B cell (primary cell): ENCODE data around the gene DOCK1. TPM values are rescaled to one million over a fixed set of nuclear protein-coding genes. Genes with fewer than 3 reads are reported as not detected.

Source experiments
- ATAC-seq: fragments of 200-7000 bp; cut with Tn5 transposase; one replicate; pipeline ENCODE4 v1.10.0; 2021; ENCODE audit warnings: low read depth, mild to moderate bottlenecking, moderate number of reproducible peaks, moderate library complexity
- CTCF ChIA-PET: fragments of 350-600 bp; sonication (Branson Sonifier 250); formaldehyde crosslinking; loops from one replicate; lab custom pipeline; 2021; ENCODE audit warnings: antibody characterized with exemption, inconsistent platforms; lab: Charles Lee
- POLR2A ChIA-PET: fragments of 350-600 bp; sonication (Branson Sonifier 250); formaldehyde crosslinking; loops from one replicate; lab custom pipeline; 2021; ENCODE audit warnings: antibody characterized with exemption; lab: Charles Lee
- DNase-seq: peaks from one replicate; pipeline ENCODE4 v3.0.0; 2013
- H2AFZ ChIP-seq: 2 replicates; pipeline ENCODE4 v1.6.1; 2012; ENCODE audit warnings: mild to moderate bottlenecking, low read depth, low read length; ENCODE audit not compliant: insufficient read depth, poor library complexity, severe bottlenecking
- H3K27ac ChIP-seq, 2 donors: 1 replicate in 1 of 2; 2 replicates in 1 of 2; pipeline ENCODE4 v1.5.1; 2012 to 2013; ENCODE audit warnings: low read length in 2 of 2, mild to moderate bottlenecking in 2 of 2, moderate library complexity in 1 of 2
- H3K27me3 ChIP-seq, 4 experiments: fragments of 200-600 bp in 1 of 4; sonication (generic) in 1 of 4; replicated peaks in 1 of 4; 1 replicate in 2 of 4; 2 replicates in 2 of 4; pipeline versions ENCODE4 v1.6.1 to v1.7.0; 2013 to 2016; ENCODE audit warnings: low read length in 3 of 4, mild to moderate bottlenecking in 2 of 4, mixed read lengths in 1 of 4, moderate library complexity in 1 of 4; ENCODE audit not compliant: insufficient read depth in 4 of 4, control insufficient read depth in 3 of 4; ENCODE audit errors: control extremely low read depth in 1 of 4
- H3K36me3 ChIP-seq, 2 experiments: replicated peaks in 1 of 2; 1 replicate in 1 of 2; 2 replicates in 1 of 2; pipeline versions ENCODE4 v1.6.1 to v1.7.1; 2013; ENCODE audit warnings: low read length in 1 of 2; ENCODE audit not compliant: insufficient read depth in 2 of 2, control insufficient read depth in 1 of 2; ENCODE audit errors: control extremely low read depth in 1 of 2, extremely low read depth in 1 of 2
- H3K4me1 ChIP-seq, 2 donors: fragments of 200-600 bp in 1 of 2; sonication (generic) in 1 of 2; 1 replicate in 1 of 2; 2 replicates in 1 of 2; pipeline versions ENCODE4 v1.5.1 to v1.6.1; 2013 to 2017; ENCODE audit warnings: low read length in 2 of 2; ENCODE audit not compliant: control insufficient read depth in 2 of 2, insufficient read depth in 2 of 2
- H3K4me2 ChIP-seq: replicated peaks from 2 replicates; pipeline ENCODE3; 2012; ENCODE audit warnings: mild to moderate bottlenecking, low read depth, low read length; ENCODE audit not compliant: poor library complexity, severe bottlenecking
- H3K4me3 ChIP-seq, 5 experiments: fragments of 200-600 bp in 1 of 5; sonication (generic) in 1 of 5; 1 replicate in 3 of 5; 2 replicates in 2 of 5; pipeline versions ENCODE4 v1.5.1 to v1.7.0; 2011 to 2016; ENCODE audit warnings: low read length in 4 of 5, mild to moderate bottlenecking in 4 of 5, low read depth in 2 of 5, control low read depth in 1 of 5, moderate library complexity in 1 of 5; ENCODE audit not compliant: insufficient read depth in 1 of 5; ENCODE audit errors: control extremely low read depth in 1 of 5, extremely low read depth in 1 of 5
- H3K79me2 ChIP-seq: fragments of 200-600 bp; sonication (generic); one replicate; pipeline ENCODE4 v1.6.0; 2016; ENCODE audit warnings: low read length; ENCODE audit not compliant: control insufficient read depth, insufficient read depth
- H3K9ac ChIP-seq: fragments of 200-600 bp; sonication (generic); 2 replicates; pipeline ENCODE4 v1.6.1; 2017; ENCODE audit warnings: mild to moderate bottlenecking, low read length, moderate library complexity
- H3K9me3 ChIP-seq, 3 donors: one replicate each; pipeline versions ENCODE4 v1.6.1 to v1.7.1; 2013; ENCODE audit warnings: low read length in 2 of 3; ENCODE audit not compliant: control insufficient read depth in 2 of 3, insufficient read depth in 1 of 3; ENCODE audit errors: control extremely low read depth in 1 of 3
- H4K20me1 ChIP-seq: 2 replicates; pipeline ENCODE4 v1.6.0; 2012; ENCODE audit warnings: mild to moderate bottlenecking, low read length; ENCODE audit not compliant: insufficient read depth, control insufficient read depth, poor library complexity, severe bottlenecking
- H3K27ac Mint-ChIP-seq: one replicate; pipeline ENCODE4 v1.8.0; 2021; ENCODE audit warnings: mixed read lengths
- H3K27me3 Mint-ChIP-seq: one replicate; pipeline ENCODE4 v1.8.0; 2021; ENCODE audit warnings: mixed read lengths
- H3K4me1 Mint-ChIP-seq: one replicate; pipeline ENCODE4 v1.8.0; 2021; ENCODE audit warnings: mixed read lengths
- H3K4me3 Mint-ChIP-seq: one replicate; pipeline ENCODE4 v1.8.0; 2021; ENCODE audit warnings: mixed read lengths
- H3K9me3 Mint-ChIP-seq: one replicate; pipeline ENCODE4 v1.8.0; 2022; ENCODE audit warnings: mixed read lengths; ENCODE audit not compliant: insufficient read depth
- EZH2 ChIP-seq: IDR thresholded peaks from 2 replicates; pipeline ENCODE4 v1.6.1; 2012; ENCODE audit warnings: borderline replicate concordance, low read depth, mild to moderate bottlenecking, moderate library complexity, low read length; ENCODE audit not compliant: insufficient read depth, poor library complexity, severe bottlenecking
- WGBS: methylation state at CpG from one replicate; pipeline ENCODE4 v1.1.5; 2013; ENCODE audit warnings: missing lambda C conversion rate; ENCODE audit not compliant: insufficient coverage; 5-methylcytosine and 5-hydroxymethylcytosine counted together
- intact Hi-C: fragments of 100-400 bp; cut with micrococcal nuclease; formaldehyde crosslinking; loops from one replicate; pipeline ENCODE4 v1.10.0; 2022
- polyA plus RNA-seq: library from polyadenylated mRNA; depleted of rRNA; stranded (reverse); fragments of >200 nt; gene quantifications from 2 replicates; pipeline ENCODE4 v1.2.3, GENCODE V29; 2012
- total RNA-seq, 2 donors: library from RNA; stranded (reverse); fragments of 120-200 nt in 1 of 2; gene quantifications; 1 replicate in 1 of 2; 2 replicates in 1 of 2; pipeline versions ENCODE4 v1.2.3 to v1.2.4, GENCODE V29; 2013 to 2022
- TF ChIP-seq, protein P1 (sequence below): fragments of 200-600 bp; IDR thresholded peaks from one replicate; pipeline ENCODE4 v1.8.0; 2022; ENCODE audit warnings: antibody characterized with exemption, mild to moderate bottlenecking

DOCK1 gene
- total and polyA plus RNA-seq, 2 donors (not counting 1 experiment from before 2014, with no cell fraction given): not detected

GRCh38 chr10:127417031-127417430, 511.8 kb downstream of the DOCK1 start:
- H3K9me3 ChIP-seq: peaks cover 0 to 10% (median 0%) of the 10 kb centered on the region in 3 donors
- ChIA-PET POLR2A (no interaction called here), CTCF (no interaction called here)
- no peaks in the 10 kb centered on the region for H3K4me1 ChIP-seq
- no peak overlapping the region for H3K4me3 ChIP-seq
- no peak for DNase-seq
- no peak for ATAC-seq
- Mint-ChIP-seq H3K27me3 (no peaks in the 10 kb centered on the region), H3K4me1 (no peaks in the 10 kb centered on the region), H3K9me3 (no peaks in the 10 kb centered on the region), H3K4me3 (no peak overlapping the region), H3K27ac (no peak overlapping the region)
- H2AFZ ChIP-seq: no peak overlapping the region
- no peaks in the 10 kb centered on the region for H3K27me3 ChIP-seq
- intact Hi-C loops: no loop called here
- H3K9ac ChIP-seq: no peak overlapping the region
- H3K36me3 ChIP-seq: no peaks in the 10 kb centered on the region
- no peak overlapping the region for H3K27ac ChIP-seq
- no peak overlapping the region for H3K4me2 ChIP-seq
- TF ChIP-seq EZH2: no peak
- TF ChIP-seq, protein P1, sequence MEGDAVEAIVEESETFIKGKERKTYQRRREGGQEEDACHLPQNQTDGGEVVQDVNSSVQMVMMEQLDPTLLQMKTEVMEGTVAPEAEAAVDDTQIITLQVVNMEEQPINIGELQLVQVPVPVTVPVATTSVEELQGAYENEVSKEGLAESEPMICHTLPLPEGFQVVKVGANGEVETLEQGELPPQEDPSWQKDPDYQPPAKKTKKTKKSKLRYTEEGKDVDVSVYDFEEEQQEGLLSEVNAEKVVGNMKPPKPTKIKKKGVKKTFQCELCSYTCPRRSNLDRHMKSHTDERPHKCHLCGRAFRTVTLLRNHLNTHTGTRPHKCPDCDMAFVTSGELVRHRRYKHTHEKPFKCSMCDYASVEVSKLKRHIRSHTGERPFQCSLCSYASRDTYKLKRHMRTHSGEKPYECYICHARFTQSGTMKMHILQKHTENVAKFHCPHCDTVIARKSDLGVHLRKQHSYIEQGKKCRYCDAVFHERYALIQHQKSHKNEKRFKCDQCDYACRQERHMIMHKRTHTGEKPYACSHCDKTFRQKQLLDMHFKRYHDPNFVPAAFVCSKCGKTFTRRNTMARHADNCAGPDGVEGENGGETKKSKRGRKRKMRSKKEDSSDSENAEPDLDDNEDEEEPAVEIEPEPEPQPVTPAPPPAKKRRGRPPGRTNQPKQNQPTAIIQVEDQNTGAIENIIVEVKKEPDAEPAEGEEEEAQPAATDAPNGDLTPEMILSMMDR: no peak
- no peaks in the 10 kb centered on the region for H3K79me2 ChIP-seq
- WGBS: 86% methylated on average over 9 of the region's 10 CpGs
- H4K20me1 ChIP-seq: no peaks in the 10 kb centered on the region

DNA sequence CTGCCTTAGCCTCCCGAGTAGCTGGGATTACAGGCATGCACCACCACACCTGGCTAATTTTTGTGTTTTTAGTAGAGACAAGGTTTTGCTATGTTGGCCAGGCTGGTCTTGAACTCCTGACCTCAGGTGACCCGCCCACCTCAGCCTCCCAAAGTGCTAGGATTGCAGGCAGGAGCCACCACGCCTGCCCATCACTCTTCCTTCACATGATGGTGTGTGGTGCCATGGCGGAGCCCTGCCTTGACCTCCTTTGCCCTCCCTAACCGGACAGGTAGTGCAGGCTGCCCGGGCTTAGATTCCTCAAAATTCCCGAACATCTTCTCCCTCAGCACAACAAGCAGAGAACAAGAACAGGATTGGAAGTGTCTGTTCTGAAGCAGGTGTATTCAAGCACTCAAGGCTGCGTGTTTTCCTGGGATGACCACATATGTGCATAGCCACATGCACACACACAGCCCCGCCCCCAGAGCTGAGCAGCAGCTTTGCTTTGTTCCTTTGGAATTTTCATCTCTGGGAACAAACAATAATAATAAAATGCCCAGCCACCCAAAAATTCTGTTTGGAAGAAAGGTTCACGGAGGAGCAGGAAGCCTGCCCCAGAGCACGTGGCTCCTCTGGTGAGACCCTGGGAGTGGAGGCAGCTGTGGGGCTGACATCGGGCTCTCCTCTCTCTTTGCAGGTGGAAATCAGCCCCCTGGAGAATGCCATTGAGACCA, 512.6 kb downstream of the DOCK1 start:
- no peaks in the 10 kb centered on the region for H3K4me1 ChIP-seq
- ATAC-seq (no peak), DNase-seq (no peak)
- Mint-ChIP-seq H3K4me3 (no peak overlapping the region), H3K9me3 (no peaks in the 10 kb centered on the region), H3K27me3 (no peaks in the 10 kb centered on the region), H3K27ac (no peak overlapping the region), H3K4me1 (no peaks in the 10 kb centered on the region)
- WGBS: 88% methylated on average over 10 of the region's 12 CpGs
- no peak overlapping the region for H3K4me2 ChIP-seq
- POLR2A ChIA-PET: no interaction called here
- no peak overlapping the region for H3K9ac ChIP-seq
- intact Hi-C loops: no loop called here
- TF ChIP-seq, protein P1: no peak
- TF ChIP-seq EZH2: no peak
- H3K79me2 ChIP-seq: no peaks in the 10 kb centered on the region
- no peaks in the 10 kb centered on the region for H3K36me3 ChIP-seq
- peaks cover 0 to 10% (median 0%) of the 10 kb centered on the region in 3 donors for H3K9me3 ChIP-seq
- no peak overlapping the region for H2AFZ ChIP-seq
- no peaks in the 10 kb centered on the region for H4K20me1 ChIP-seq
- no peak overlapping the region for H3K27ac ChIP-seq
- CTCF ChIA-PET: no interaction called here
- no peaks in the 10 kb centered on the region for H3K27me3 ChIP-seq
- no peak overlapping the region for H3K4me3 ChIP-seq
